Breast epithelium (tissue), 4 donors: ENCODE measurements around the gene MXRA8. TPM values are rescaled to one million over a fixed set of nuclear protein-coding genes. Genes with fewer than 3 reads are reported as not detected.

Experiments
- DNase-seq, 2 donors: peaks; one replicate each; pipeline ENCODE4 v3.0.0-alpha.2; 2019; ENCODE audit warnings: low spot score in 2 of 2
- H3K27ac ChIP-seq, 2 donors: fragments of 200-600 bp; sonication (generic) in 1 of 2; one replicate each; pipeline ENCODE4 v1.5.1; 2016 to 2019; ENCODE audit warnings: mild to moderate bottlenecking in 1 of 2
- H3K27me3 ChIP-seq, 2 donors: fragments of 200-600 bp; sonication (generic) in 1 of 2; one replicate each; pipeline versions ENCODE4 v1.5.1 to v1.6.0; 2017 to 2019; ENCODE audit warnings: control low read depth in 1 of 2, mild to moderate bottlenecking in 1 of 2
- H3K36me3 ChIP-seq: fragments of 200-600 bp; one replicate; pipeline ENCODE4 v1.5.1; 2019
- H3K4me1 ChIP-seq, 2 donors: fragments of 200-600 bp; sonication (generic); one replicate each; pipeline ENCODE4 v1.5.1; 2016 to 2019; ENCODE audit warnings: control low read depth in 1 of 2
- H3K4me3 ChIP-seq, 3 donors: fragments of 200-600 bp; sonication (generic); 1 replicate in 2 of 3; 2 replicates in 1 of 3; pipeline ENCODE4 v1.5.1; 2016 to 2019; ENCODE audit warnings: mild to moderate bottlenecking in 3 of 3, moderate library complexity in 2 of 3
- H3K9me3 ChIP-seq, 2 donors: fragments of 200-600 bp; sonication (generic) in 1 of 2; one replicate each; pipeline ENCODE4 v1.5.1; 2016 to 2019; ENCODE audit warnings: control low read depth in 1 of 2
- CTCF ChIP-seq, 3 donors: fragments of 450-650 bp; IDR thresholded peaks; one replicate each; pipeline ENCODE4 v1.5.1; 2016 to 2017; ENCODE audit warnings: antibody characterized with exemption in 3 of 3, mild to moderate bottlenecking in 3 of 3, moderate library complexity in 3 of 3
- POLR2A ChIP-seq: fragments of 450-650 bp; IDR thresholded peaks from one replicate; pipeline ENCODE4 v1.6.1; 2016; ENCODE audit warnings: antibody characterized with exemption, mild to moderate bottlenecking, moderate library complexity
- POLR2AphosphoS5 ChIP-seq, 3 donors: sonication (generic); formaldehyde crosslinking; IDR thresholded peaks; one replicate each; pipeline ENCODE4 v1.6.1; 2017; ENCODE audit warnings: antibody characterized with exemption in 3 of 3
- intact Hi-C: fragments of 100-400 bp; cut with DNase I; formaldehyde crosslinking; loops from one replicate; pipeline ENCODE4 v1.15.1; 2023; ENCODE audit warnings: low total_unique reads
- total RNA-seq, 3 donors: library from RNA; depleted of rRNA; stranded (reverse); fragments of >200 nt; gene quantifications; one replicate each; pipeline ENCODE4 v1.1.0, GENCODE V29; 2016

MXRA8 gene
- total RNA-seq, 3 donors from 2014 or later, result 93.4 to 308 (median 99.8) TPM

GRCh38 chr1:1307261-1307922, 51.0 kb downstream of the MXRA8 start:
- H3K27ac ChIP-seq, result peak overlapping the region; percentile 90 to 93
- DNase-seq, result no peak
- H3K4me1 ChIP-seq, result peaks cover 25 to 34% of the 10 kb centered on the region in 2 donors

DNA sequence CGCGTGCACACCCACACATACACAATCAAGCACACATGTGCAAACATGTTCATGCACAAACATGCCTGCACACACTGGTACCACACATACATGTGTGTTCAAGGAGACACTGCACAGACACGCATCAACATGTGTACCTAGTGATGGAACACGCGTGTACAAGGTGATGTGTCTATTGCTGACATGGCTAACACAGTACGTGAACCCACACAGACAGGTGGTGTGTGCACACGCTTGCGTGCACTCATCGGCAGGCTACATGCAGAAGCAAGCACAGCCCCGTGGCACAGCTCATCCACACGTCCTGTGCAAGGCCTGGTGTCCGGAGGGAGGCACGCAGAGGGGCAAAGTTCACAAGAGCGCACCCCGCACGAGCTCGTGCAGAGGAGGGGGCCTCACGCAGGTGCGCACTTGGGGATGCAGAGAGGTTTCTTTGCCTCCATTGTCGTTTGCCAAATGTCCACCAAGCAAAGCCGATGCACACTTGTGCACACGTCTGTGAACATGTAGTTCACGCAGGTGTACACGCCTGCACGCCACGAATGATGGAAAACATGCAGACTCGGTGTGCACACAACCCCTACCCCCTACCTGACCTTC, 51.6 kb downstream of the MXRA8 start:
- H3K9me3 ChIP-seq, result no peaks in the 10 kb centered on the region
- TF ChIP-seq POLR2A (no peak), CTCF (IDR thresholded peaks at IDR 0.05) (no peak), POLR2AphosphoS5 (IDR thresholded peaks at IDR 0.05) (no peak)
- no peak for DNase-seq
- H3K4me1 ChIP-seq, result peaks cover 25 to 34% of the 10 kb centered on the region in 2 donors
- peak overlapping the region; percentile 90 to 93 for H3K27ac ChIP-seq
- H3K27me3 ChIP-seq, result no peaks in the 10 kb centered on the region
- intact Hi-C loops, result no loop called here
- H3K36me3 ChIP-seq, result no peaks in the 10 kb centered on the region
- peak overlapping the region; percentile 78 to 86 (median 80) for H3K4me3 ChIP-seq

More at GRCh38 chr1:1307261-1307922, 51.0 kb downstream of the MXRA8 start:
- Histone ChIP-seq H3K9me3 (no peaks in the 10 kb centered on the region), H3K4me3 (peak overlapping the region; percentile 78 to 86 (median 80)), H3K27me3 (no peaks in the 10 kb centered on the region), H3K36me3 (no peaks in the 10 kb centered on the region)
- intact Hi-C loops, result no loop called here
- TF ChIP-seq POLR2AphosphoS5 (IDR thresholded peaks at IDR 0.05), result no peak
- no peak for TF ChIP-seq POLR2A
- TF ChIP-seq CTCF (IDR thresholded peaks at IDR 0.05), result no peak

DNA sequence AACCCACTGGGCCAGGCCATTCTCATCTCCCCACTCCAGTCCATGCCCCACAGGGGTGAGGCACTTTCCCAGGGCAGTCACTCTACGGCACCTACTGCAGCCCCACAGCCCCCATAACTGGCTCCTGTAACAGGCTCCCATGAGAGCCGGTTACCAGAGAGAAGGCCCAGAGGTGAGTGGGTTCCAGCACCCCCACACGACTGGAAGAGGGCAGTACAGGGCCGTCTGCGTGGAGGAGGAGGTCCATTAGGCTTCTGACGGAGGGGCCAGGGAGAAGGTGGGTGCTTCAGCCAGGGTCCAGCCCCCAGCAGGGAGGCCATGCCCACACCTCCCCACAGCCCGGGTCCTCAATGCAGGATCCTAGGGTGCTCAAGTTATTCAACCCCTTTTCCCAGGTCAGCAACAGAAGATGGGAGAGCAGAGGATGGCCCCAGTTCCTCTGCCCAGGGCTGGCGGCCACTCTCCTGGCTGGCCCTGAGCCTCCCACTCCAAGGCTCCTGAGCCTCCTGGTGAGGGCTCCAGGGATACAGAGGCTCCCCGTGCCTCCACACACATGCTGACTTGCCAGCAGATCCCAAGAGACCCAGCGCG, 52.2 kb downstream of the MXRA8 start:
- Histone ChIP-seq H3K36me3 (no peaks in the 10 kb centered on the region), H3K4me1 (peaks cover 25 to 34% of the 10 kb centered on the region in 2 donors), H3K4me3 (peak overlapping the region; percentile 78 to 86 (median 80)), H3K9me3 (no peaks in the 10 kb centered on the region), H3K27me3 (no peaks in the 10 kb centered on the region), H3K27ac (peak overlapping the region; percentile 85 to 86)
- intact Hi-C loops, result no loop called here
- DNase-seq, result no peak
- TF ChIP-seq CTCF (IDR thresholded peaks at IDR 0.05), result no peak
- TF ChIP-seq POLR2AphosphoS5 (IDR thresholded peaks at IDR 0.05), result no peak
- no peak for TF ChIP-seq POLR2A

GRCh38 chr1:1305300-1306069, 52.9 kb downstream of the MXRA8 start:
- Histone ChIP-seq H3K4me3 (peak overlapping the region; percentile 78 to 86 (median 80)), H3K27ac (peak overlapping the region; percentile 85 to 86), H3K36me3 (no peaks in the 10 kb centered on the region), H3K9me3 (no peaks in the 10 kb centered on the region), H3K27me3 (no peaks in the 10 kb centered on the region), H3K4me1 (peaks cover 25 to 34% of the 10 kb centered on the region in 2 donors)
- no peak for DNase-seq
- TF ChIP-seq CTCF (IDR thresholded peaks at IDR 0.05) (no peak), POLR2AphosphoS5 (IDR thresholded peaks at IDR 0.05) (no peak), POLR2A (no peak)
- intact Hi-C loops, result no loop called here
